GM12878 (cell line): Measurements from ENCODE around the gene RPL31. TPM values are rescaled to one million over a fixed set of nuclear protein-coding genes. Genes with fewer than 3 reads are reported as not detected.
A peak's percentile ranks its signal among the peaks of the same experiment; 100 is the strongest.

Experiments
- BACH1 ChIP-seq: fragments of 450-650 bp; IDR thresholded peaks from 2 replicates; pipeline ENCODE4 v1.6.1; 2017; ENCODE audit warnings: mild to moderate bottlenecking, borderline replicate concordance
- BCL3 ChIP-seq: IDR thresholded peaks from 2 replicates; pipeline ENCODE4 v1.6.1; 2011; ENCODE audit warnings: borderline replicate concordance, low read depth, mild to moderate bottlenecking, moderate library complexity, low read length; ENCODE audit not compliant: insufficient read depth, poor library complexity, severe bottlenecking
- CBFB ChIP-seq: IDR thresholded peaks from 2 replicates; pipeline ENCODE4 v1.6.1; 2016; ENCODE audit warnings: antibody characterized with exemption, low read depth
- CBX3 ChIP-seq: fragments of 200-600 bp; sonication (generic); IDR thresholded peaks from 2 replicates; pipeline ENCODE4 v1.6.1; 2016; ENCODE audit warnings: low read depth, borderline replicate concordance
- CBX5 ChIP-seq: sonication (generic); IDR thresholded peaks from 2 replicates; pipeline ENCODE4 v1.6.1; 2016; ENCODE audit warnings: low read depth, moderate library complexity, mild to moderate bottlenecking, inconsistent platforms
- CREB1 ChIP-seq: IDR thresholded peaks from 2 replicates; pipeline ENCODE4 v1.6.1; 2012; ENCODE audit warnings: low read depth, mild to moderate bottlenecking, inconsistent platforms
- CTCF ChIP-seq, 3 experiments: IDR thresholded peaks in 2 of 3; conservative IDR thresholded peaks in 1 of 3; 2 replicates each; pipeline ENCODE4 v1.5.1; 2011; ENCODE audit warnings: low read depth in 3 of 3, low read length in 3 of 3, mild to moderate bottlenecking in 3 of 3, control low read depth in 2 of 3, moderate library complexity in 2 of 3, inconsistent platforms in 1 of 3, mixed read lengths in 1 of 3; ENCODE audit not compliant: control insufficient read depth in 2 of 3, insufficient read depth in 1 of 3; ENCODE audit errors: extremely low read depth in 1 of 3
- DPF2 ChIP-seq: fragments of 450-650 bp; IDR thresholded peaks from 2 replicates; pipeline ENCODE4 v1.6.1; 2017; ENCODE audit warnings: mild to moderate bottlenecking
- EZH2 ChIP-seq: IDR thresholded peaks from 2 replicates; pipeline ENCODE4 v1.6.1; 2012; ENCODE audit warnings: low read depth, mild to moderate bottlenecking, control low read depth, inconsistent platforms, low read length, borderline replicate concordance; ENCODE audit not compliant: control insufficient read depth
- HDAC6 ChIP-seq: fragments of 200-600 bp; sonication (generic); IDR thresholded peaks from one replicate; pipeline ENCODE4 v1.8.0; 2017; ENCODE audit warnings: antibody characterized with exemption; ENCODE audit not compliant: unreplicated experiment
- IKZF2 ChIP-seq, 2 experiments: fragments of 450-650 bp; IDR thresholded peaks; 2 replicates each; pipeline ENCODE4 v1.6.1; 2017; ENCODE audit warnings: mild to moderate bottlenecking in 2 of 2, moderate library complexity in 2 of 2
- MEF2A ChIP-seq: IDR thresholded peaks from 2 replicates; pipeline ENCODE4 v1.6.1; 2011; ENCODE audit warnings: low read depth, mild to moderate bottlenecking, low read length, moderate library complexity; ENCODE audit not compliant: insufficient read depth
- MXI1 ChIP-seq: fragments of 150-350 bp; IDR thresholded peaks from 2 replicates; pipeline ENCODE4 v1.6.1; 2011; ENCODE audit warnings: low read depth, mild to moderate bottlenecking, inconsistent platforms, low read length, improper control_type of control experiment
- NFIC ChIP-seq: IDR thresholded peaks from 2 replicates; pipeline ENCODE4 v1.6.1; 2012; ENCODE audit warnings: low read depth, mild to moderate bottlenecking, inconsistent platforms, low read length, moderate library complexity
- PAX8 ChIP-seq: fragments of 450-650 bp; IDR thresholded peaks from 2 replicates; pipeline ENCODE4 v1.6.1; 2017; ENCODE audit warnings: mild to moderate bottlenecking, moderate library complexity
- SMAD1 ChIP-seq: fragments of 450-650 bp; IDR thresholded peaks from 2 replicates; pipeline ENCODE4 v1.6.1; 2018; ENCODE audit warnings: mild to moderate bottlenecking, low read depth; ENCODE audit not compliant: partially characterized antibody
- SMARCA5 ChIP-seq: fragments of 450-650 bp; IDR thresholded peaks from 2 replicates; pipeline ENCODE4 v1.6.1; 2017; ENCODE audit warnings: mild to moderate bottlenecking
- SMC3 ChIP-seq: IDR thresholded peaks from 2 replicates; pipeline ENCODE4 v1.6.1; 2011; ENCODE audit warnings: low read length, improper control_type of control experiment, borderline replicate concordance
- SP1 ChIP-seq: IDR thresholded peaks from one replicate; pipeline ENCODE4 v1.6.1; 2011; ENCODE audit warnings: low read depth, low read length
- SPI1 ChIP-seq: IDR thresholded peaks from 2 replicates; pipeline ENCODE4 v1.6.1; 2011; ENCODE audit warnings: low read depth, mild to moderate bottlenecking, low read length, moderate library complexity, borderline replicate concordance; ENCODE audit not compliant: insufficient read depth
- SUPT20H ChIP-seq: IDR thresholded peaks from 2 replicates; pipeline ENCODE4 v1.6.1; 2011; ENCODE audit warnings: low read depth, mild to moderate bottlenecking, low read length, moderate library complexity, borderline replicate concordance; ENCODE audit not compliant: control insufficient read depth
- ZNF24 ChIP-seq: fragments of 450-650 bp; IDR thresholded peaks from 2 replicates; pipeline ENCODE4 v1.6.1; 2017; ENCODE audit warnings: antibody characterized with exemption, mild to moderate bottlenecking
- polyA plus RNA-seq, 11 experiments: library from polyadenylated mRNA; depleted of rRNA in 4 of 11; unstranded in 6 of 11; stranded (reverse) in 5 of 11; fragments of >200 nt; fragmentation: Nextera tagmentation in 4 of 11; fragmentation: Illumina TruSeq in 1 of 11; extraction: Ambion mirVana in 4 of 11; extraction: Trizol in 1 of 11; gene quantifications; 1 replicate in 1 of 11; 2 replicates in 10 of 11; pipeline versions ENCODE4 v1.2.1 to v1.2.3, GENCODE V29; 2011 to 2016; ENCODE audit warnings: inconsistent platforms in 2 of 11, missing spikeins in 2 of 11, low read depth in 1 of 11
- total RNA-seq, 4 experiments: library from RNA; depleted of rRNA in 3 of 4; stranded (reverse); fragments of >200 nt in 3 of 4; fragmentation: Illumina TruSeq in 1 of 4; extraction: Trizol in 1 of 4; gene quantifications; 2 replicates each; pipeline versions ENCODE4 v1.2.1 to v1.2.3, GENCODE V29; 2013 to 2021

RPL31 gene
- total and polyA plus RNA-seq, 10 of the 15 experiments (the other 5 are each of a cell fraction or from before 2014, with no cell fraction given): 1,643 to 8,551 (median 2,208) TPM

GRCh38 chr2:101012054-101012705 is 10.1 kb downstream of the RPL31 start (continued):
- no peak for TF ChIP-seq SUPT20H
- peak; percentile 65 for TF ChIP-seq SMAD1
- TF ChIP-seq MEF2A: peak; percentile 50; the same call in 1 of the 2 replicates
- TF ChIP-seq CREB1: peak; percentile 43; the same call in 1 of the 2 replicates
- TF ChIP-seq SPI1: peak; percentile 67
- no peak for TF ChIP-seq HDAC6
- TF ChIP-seq BACH1: no peak; the same call in 1 of the 2 replicates
- no peak for TF ChIP-seq EZH2
- TF ChIP-seq IKZF2 (IDR thresholded peaks at IDR 0.05): peak; percentile 60 to 65; a peak in 2 of 4 replicates
- 0 out of 2 replicates have a peak, but pooled peaks have one; percentile 22 for TF ChIP-seq ZNF24
- no peak for TF ChIP-seq CBFB
- TF ChIP-seq DPF2: peak; percentile 46; the same call in 1 of the 2 replicates
- TF ChIP-seq SP1: peak; percentile 19
- TF ChIP-seq MXI1: peak; percentile 21; the same call in 1 of the 2 replicates
- no peak for TF ChIP-seq CBX3
- TF ChIP-seq SMARCA5: no peak
- peak; percentile 43; the same call in 1 of the 2 replicates for TF ChIP-seq CBX5
- TF ChIP-seq SMC3: no peak
- TF ChIP-seq CTCF (IDR thresholded peaks at IDR 0.05 in 2 of 3, conservative IDR thresholded peaks at IDR 0.05 in 1 of 3; ENCODE audit: control insufficient read depth in 2 of 3, extremely low read depth in 1 of 3, insufficient read depth in 1 of 3, low read depth in 3 of 3, low read length in 3 of 3): no peak
- TF ChIP-seq PAX8: peak; percentile 93
- TF ChIP-seq BCL3: peak; percentile 91
- TF ChIP-seq NFIC: peak; percentile 90
